ENCODE data around the gene ASTN2. TPM values are rescaled to one million over a fixed set of nuclear protein-coding genes. Genes with fewer than 3 reads are reported as not detected.

Gene ASTN2
- total RNA-seq, 1 donor from 2014 or later = 13.6 TPM

DNA sequence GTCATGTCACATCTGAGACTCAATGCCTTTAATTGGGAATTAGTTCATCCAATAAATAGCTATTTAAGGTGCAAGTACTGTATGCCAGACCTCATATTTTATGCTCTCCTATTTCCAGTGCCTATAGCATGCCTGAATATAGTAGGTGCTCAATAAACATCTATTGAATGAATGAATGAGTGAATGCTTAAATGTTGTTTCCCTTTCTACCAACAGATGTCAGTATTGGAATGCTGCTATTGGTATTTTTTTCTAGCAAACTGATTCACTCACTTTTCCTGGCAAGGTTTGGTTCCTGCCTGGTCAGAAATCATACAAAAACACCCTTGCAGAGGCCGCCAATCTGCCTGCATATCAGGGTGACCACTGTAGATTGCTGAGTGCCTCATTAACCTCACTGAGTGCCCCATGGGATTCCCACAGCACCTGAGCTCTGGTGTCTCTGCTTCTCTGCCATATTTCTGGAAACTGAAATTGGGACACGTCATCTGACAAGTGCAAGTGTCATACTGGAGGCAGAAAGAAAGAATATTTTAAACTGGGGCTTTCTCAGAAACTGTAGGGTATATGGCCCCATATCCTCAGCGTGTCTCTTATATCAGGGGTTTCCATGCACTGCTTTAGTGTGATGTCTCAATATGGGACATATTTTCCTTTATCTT is 368.1 kb downstream of the ASTN2 start:
- Mint-ChIP-seq H3K36me3 (ENCODE audit: low read depth, unreplicated experiment) (no peaks in the 10 kb centered on the region), H3K27ac (ENCODE audit: unreplicated experiment) (no peak overlapping the region), H3K4me1 (ENCODE audit: low read depth, unreplicated experiment) (no peaks in the 10 kb centered on the region), H3K4me3 (ENCODE audit: unreplicated experiment) (no peak overlapping the region), H3K9me3 (ENCODE audit: unreplicated experiment) (no peaks in the 10 kb centered on the region), H3K27me3 (ENCODE audit: low read depth, unreplicated experiment) (no peaks in the 10 kb centered on the region)
- Histone ChIP-seq H3K4me1 (ENCODE audit: insufficient read depth, low read length) (no peaks in the 10 kb centered on the region), H3K27me3 (ENCODE audit: insufficient read depth, low read length) (no peaks in the 10 kb centered on the region), H2AFZ (ENCODE audit: low read depth, low read length) (no peak overlapping the region), H4K20me1 (ENCODE audit: insufficient read depth, low read length) (no peaks in the 10 kb centered on the region), H3K27ac (ENCODE audit: low read depth, low read length) (no peak overlapping the region), H3K79me2 (ENCODE audit: insufficient read depth, low read length) (no peaks in the 10 kb centered on the region), H3K4me2 (ENCODE audit: low read length) (no peak overlapping the region), H3K9me3 (ENCODE audit: insufficient read depth, low read depth, low read length) (no peaks in the 10 kb centered on the region), H3K36me3 (ENCODE audit: insufficient read depth, low read length) (no peaks in the 10 kb centered on the region), H3K9ac (ENCODE audit: low read length) (no peak overlapping the region), H3K4me3 (ENCODE audit: insufficient read depth, low read depth, low read length) (no peak overlapping the region)
- TF ChIP-seq CTCF (IDR thresholded peaks at IDR 0.05; ENCODE audit: insufficient read depth, low read depth, low read length) (peak; percentile 23), EZH2 (IDR thresholded peaks at IDR 0.05; ENCODE audit: insufficient read depth, low read length) (no peak)
- FAIRE-seq (no peak), DNase-seq (ENCODE audit: low read depth) (no peak)

GRCh38 chr9:117044241-117044640 is 370.6 kb downstream of the ASTN2 start:
- Mint-ChIP-seq H3K4me1 (ENCODE audit: low read depth, unreplicated experiment) (no peaks in the 10 kb centered on the region), H3K27ac (ENCODE audit: unreplicated experiment) (no peak overlapping the region), H3K4me3 (ENCODE audit: unreplicated experiment) (no peak overlapping the region), H3K27me3 (ENCODE audit: low read depth, unreplicated experiment) (no peaks in the 10 kb centered on the region), H3K9me3 (ENCODE audit: unreplicated experiment) (no peaks in the 10 kb centered on the region), H3K36me3 (ENCODE audit: low read depth, unreplicated experiment) (no peaks in the 10 kb centered on the region)
- H3K9me3 ChIP-seq (ENCODE audit: insufficient read depth, low read depth, low read length) = no peaks in the 10 kb centered on the region
- H3K36me3 ChIP-seq (ENCODE audit: insufficient read depth, low read length) = no peaks in the 10 kb centered on the region
- H3K4me1 ChIP-seq (ENCODE audit: insufficient read depth, low read length) = no peaks in the 10 kb centered on the region
- H3K4me3 ChIP-seq (ENCODE audit: insufficient read depth, low read depth, low read length) = no peak overlapping the region
- H3K4me2 ChIP-seq (ENCODE audit: low read length) = no peak overlapping the region
- H3K27ac ChIP-seq (ENCODE audit: low read depth, low read length) = no peak overlapping the region
- H3K9ac ChIP-seq (ENCODE audit: low read length) = no peak overlapping the region
- H3K79me2 ChIP-seq (ENCODE audit: insufficient read depth, low read length) = no peaks in the 10 kb centered on the region
- DNase-seq (ENCODE audit: low read depth) = no peak
- H3K27me3 ChIP-seq (ENCODE audit: insufficient read depth, low read length) = no peaks in the 10 kb centered on the region
- FAIRE-seq = no peak
- no peak for TF ChIP-seq CTCF (IDR thresholded peaks at IDR 0.05; ENCODE audit: insufficient read depth, low read depth, low read length)
- TF ChIP-seq EZH2 (IDR thresholded peaks at IDR 0.05; ENCODE audit: insufficient read depth, low read length) = no peak
- H2AFZ ChIP-seq (ENCODE audit: low read depth, low read length) = no peak overlapping the region
- H4K20me1 ChIP-seq (ENCODE audit: insufficient read depth, low read length) = no peaks in the 10 kb centered on the region

DNA sequence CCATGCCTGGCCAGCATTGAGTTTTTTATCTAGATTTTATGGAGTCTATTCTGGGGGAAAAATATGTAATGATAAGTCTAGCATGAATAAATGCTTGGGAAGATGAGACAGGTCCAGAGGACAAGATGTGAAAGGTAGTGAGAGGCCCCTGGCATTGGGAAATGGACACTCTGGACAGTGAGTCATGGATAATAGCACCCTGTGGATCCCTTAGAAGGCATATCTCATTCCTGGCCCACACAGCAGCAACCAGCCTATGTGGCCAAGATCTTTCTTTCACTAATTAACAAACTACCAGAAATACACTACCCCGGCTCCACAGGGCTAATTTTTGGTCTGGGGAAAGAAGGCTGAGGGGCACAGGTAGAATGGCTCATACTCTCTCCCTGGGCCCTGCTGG is 371.7 kb downstream of the ASTN2 start:
- H3K9me3 ChIP-seq (ENCODE audit: insufficient read depth, low read depth, low read length) = no peaks in the 10 kb centered on the region
- no peak overlapping the region for H2AFZ ChIP-seq (ENCODE audit: low read depth, low read length)
- no peak overlapping the region for H3K4me2 ChIP-seq (ENCODE audit: low read length)
- no peaks in the 10 kb centered on the region for H4K20me1 ChIP-seq (ENCODE audit: insufficient read depth, low read length)
- Mint-ChIP-seq H3K36me3 (ENCODE audit: low read depth, unreplicated experiment) (no peaks in the 10 kb centered on the region), H3K27me3 (ENCODE audit: low read depth, unreplicated experiment) (no peaks in the 10 kb centered on the region), H3K4me3 (ENCODE audit: unreplicated experiment) (no peak overlapping the region), H3K4me1 (ENCODE audit: low read depth, unreplicated experiment) (no peaks in the 10 kb centered on the region), H3K27ac (ENCODE audit: unreplicated experiment) (no peak overlapping the region), H3K9me3 (ENCODE audit: unreplicated experiment) (no peaks in the 10 kb centered on the region)
- no peaks in the 10 kb centered on the region for H3K4me1 ChIP-seq (ENCODE audit: insufficient read depth, low read length)
- H3K79me2 ChIP-seq (ENCODE audit: insufficient read depth, low read length) = no peaks in the 10 kb centered on the region
- DNase-seq (ENCODE audit: low read depth) (no peak), FAIRE-seq (no peak)
- no peak overlapping the region for H3K4me3 ChIP-seq (ENCODE audit: insufficient read depth, low read depth, low read length)
- H3K36me3 ChIP-seq (ENCODE audit: insufficient read depth, low read length) = no peaks in the 10 kb centered on the region
- H3K9ac ChIP-seq (ENCODE audit: low read length) = no peak overlapping the region
- no peak for TF ChIP-seq EZH2 (IDR thresholded peaks at IDR 0.05; ENCODE audit: insufficient read depth, low read length)
- TF ChIP-seq CTCF (IDR thresholded peaks at IDR 0.05; ENCODE audit: insufficient read depth, low read depth, low read length) = no peak
- H3K27ac ChIP-seq (ENCODE audit: low read depth, low read length) = no peak overlapping the region
- H3K27me3 ChIP-seq (ENCODE audit: insufficient read depth, low read length) = no peaks in the 10 kb centered on the region
